Uterus (tissue), 4 donors: ENCODE data around the gene TYW5. TPM values are rescaled to one million over a fixed set of nuclear protein-coding genes. Genes with fewer than 3 reads are reported as not detected.

Experiments
- DNase-seq, 2 donors: peaks; one replicate each; pipeline ENCODE4 v3.0.0-alpha.2; 2019 to 2020
- H3K27ac ChIP-seq, 2 donors: fragments of 200-600 bp; sonication (generic); 1 replicate in 1 of 2; 2 replicates in 1 of 2; pipeline ENCODE4 v1.5.1; 2016 to 2018
- H3K27me3 ChIP-seq, 2 donors: fragments of 200-600 bp; sonication (generic); one replicate each; pipeline ENCODE4 v1.5.1; 2018 to 2019; ENCODE audit warnings: control low read depth in 1 of 2
- H3K36me3 ChIP-seq, 2 donors: fragments of 200-600 bp; sonication (generic); one replicate each; pipeline ENCODE4 v1.5.1; 2019; ENCODE audit warnings: control low read depth in 1 of 2
- H3K4me1 ChIP-seq, 2 donors: fragments of 200-600 bp; sonication (generic); one replicate each; pipeline ENCODE4 v1.5.1; 2018 to 2019; ENCODE audit warnings: control low read depth in 1 of 2
- H3K4me3 ChIP-seq, 2 donors: fragments of 200-600 bp; sonication (generic); 1 replicate in 1 of 2; 2 replicates in 1 of 2; pipeline ENCODE4 v1.5.1; 2018 to 2019; ENCODE audit warnings: mild to moderate bottlenecking in 1 of 2
- H3K9me3 ChIP-seq, 2 donors: fragments of 200-600 bp; sonication (generic); one replicate each; pipeline ENCODE4 v1.5.1; 2019; ENCODE audit warnings: control low read depth in 1 of 2
- POLR2A ChIP-seq, 2 donors: fragments of 450-650 bp; IDR thresholded peaks; one replicate each; pipeline ENCODE4 v1.6.1; 2016; ENCODE audit warnings: antibody characterized with exemption in 2 of 2, mild to moderate bottlenecking in 1 of 2, moderate library complexity in 1 of 2
- intact Hi-C: fragments of 100-400 bp; cut with DNase I; formaldehyde crosslinking; loops from one replicate; pipeline ENCODE4 v1.15.1; 2023; ENCODE audit warnings: low total_unique reads
- total RNA-seq, 4 donors: library from RNA; depleted of rRNA in 3 of 4; stranded (reverse); fragments of >200 nt in 3 of 4; gene quantifications; one replicate each; pipeline versions ENCODE4 v1.1.0 to v1.2.4, GENCODE V29; 2014 to 2023
- TF ChIP-seq, protein P1 (sequence below), 4 experiments: fragments of 200-600 bp in 2 of 4; fragments of 450-650 bp in 2 of 4; sonication (generic) in 2 of 4; IDR thresholded peaks; one replicate each; pipeline ENCODE4 v1.5.1; 2016 to 2019; ENCODE audit warnings: antibody characterized with exemption in 4 of 4, mild to moderate bottlenecking in 2 of 4, moderate library complexity in 1 of 4
- donor health status: DM: yes; HTN: yes; CAD: no.

Gene TYW5
- total RNA-seq, 4 donors from 2014 or later, result 2.8 to 18.5 (median 7.8) TPM

DNA sequence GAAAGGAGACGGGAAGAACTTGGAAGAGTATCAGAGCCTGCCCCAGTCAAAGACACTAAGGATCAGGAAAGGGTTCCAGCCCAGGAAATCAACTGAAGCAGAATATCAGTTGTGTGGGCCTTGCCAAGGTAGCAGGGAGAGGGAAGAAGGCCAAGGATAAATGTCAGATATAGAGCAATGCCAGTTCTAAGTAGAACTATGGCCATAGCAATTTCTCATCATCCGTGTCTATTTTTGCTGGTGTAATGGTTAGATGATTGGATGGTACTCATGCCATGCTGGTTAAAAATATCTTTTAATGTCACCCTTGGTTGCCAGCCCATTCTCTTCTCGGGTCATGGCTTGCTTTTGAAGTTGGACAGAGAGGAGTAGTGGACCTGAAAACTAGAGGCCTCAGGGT, 42.0 kb upstream of the TYW5 start:
- intact Hi-C loops, result no loop called here
- H3K4me3 ChIP-seq, result no peak overlapping the region
- DNase-seq, result no peak

DNA sequence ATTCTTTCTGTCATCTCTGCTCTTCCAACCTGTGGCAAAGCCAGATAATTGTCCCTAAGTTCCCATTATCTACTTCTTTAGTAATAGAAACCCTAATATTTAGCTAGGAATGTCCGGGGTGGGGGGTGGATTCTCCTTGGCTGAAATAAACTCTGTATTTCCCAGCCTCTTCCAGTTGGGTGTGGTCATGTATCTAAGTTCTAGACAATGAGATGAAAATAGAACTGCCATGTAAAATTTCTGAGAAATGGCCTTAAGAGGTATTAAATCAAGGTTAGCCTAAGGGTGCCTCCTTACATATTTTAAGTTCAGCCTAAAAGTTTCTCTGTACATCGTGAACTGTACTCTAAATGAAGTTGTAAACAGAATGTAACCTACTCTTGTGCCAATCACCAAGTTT, 39.6 kb upstream of the TYW5 start:
- Histone ChIP-seq H3K27me3 (no peaks in the 10 kb centered on the region), H3K4me1 (no peaks in the 10 kb centered on the region), H3K27ac (no peak overlapping the region), H3K36me3 (no peaks in the 10 kb centered on the region), H3K4me3 (no peak overlapping the region), H3K9me3 (no peaks in the 10 kb centered on the region)
- no peak for TF ChIP-seq POLR2A (IDR thresholded peaks at IDR 0.05)
- TF ChIP-seq, protein P1, sequence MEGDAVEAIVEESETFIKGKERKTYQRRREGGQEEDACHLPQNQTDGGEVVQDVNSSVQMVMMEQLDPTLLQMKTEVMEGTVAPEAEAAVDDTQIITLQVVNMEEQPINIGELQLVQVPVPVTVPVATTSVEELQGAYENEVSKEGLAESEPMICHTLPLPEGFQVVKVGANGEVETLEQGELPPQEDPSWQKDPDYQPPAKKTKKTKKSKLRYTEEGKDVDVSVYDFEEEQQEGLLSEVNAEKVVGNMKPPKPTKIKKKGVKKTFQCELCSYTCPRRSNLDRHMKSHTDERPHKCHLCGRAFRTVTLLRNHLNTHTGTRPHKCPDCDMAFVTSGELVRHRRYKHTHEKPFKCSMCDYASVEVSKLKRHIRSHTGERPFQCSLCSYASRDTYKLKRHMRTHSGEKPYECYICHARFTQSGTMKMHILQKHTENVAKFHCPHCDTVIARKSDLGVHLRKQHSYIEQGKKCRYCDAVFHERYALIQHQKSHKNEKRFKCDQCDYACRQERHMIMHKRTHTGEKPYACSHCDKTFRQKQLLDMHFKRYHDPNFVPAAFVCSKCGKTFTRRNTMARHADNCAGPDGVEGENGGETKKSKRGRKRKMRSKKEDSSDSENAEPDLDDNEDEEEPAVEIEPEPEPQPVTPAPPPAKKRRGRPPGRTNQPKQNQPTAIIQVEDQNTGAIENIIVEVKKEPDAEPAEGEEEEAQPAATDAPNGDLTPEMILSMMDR (IDR thresholded peaks at IDR 0.05), result no peak
- intact Hi-C loops, result no loop called here
- no peak for DNase-seq

More for the DNA sequence above, 42.0 kb upstream of the TYW5 start:
- TF ChIP-seq POLR2A (IDR thresholded peaks at IDR 0.05), result no peak
- Histone ChIP-seq H3K4me1 (no peaks in the 10 kb centered on the region), H3K27ac (no peak overlapping the region), H3K9me3 (no peaks in the 10 kb centered on the region), H3K36me3 (no peaks in the 10 kb centered on the region), H3K27me3 (no peaks in the 10 kb centered on the region)

DNA sequence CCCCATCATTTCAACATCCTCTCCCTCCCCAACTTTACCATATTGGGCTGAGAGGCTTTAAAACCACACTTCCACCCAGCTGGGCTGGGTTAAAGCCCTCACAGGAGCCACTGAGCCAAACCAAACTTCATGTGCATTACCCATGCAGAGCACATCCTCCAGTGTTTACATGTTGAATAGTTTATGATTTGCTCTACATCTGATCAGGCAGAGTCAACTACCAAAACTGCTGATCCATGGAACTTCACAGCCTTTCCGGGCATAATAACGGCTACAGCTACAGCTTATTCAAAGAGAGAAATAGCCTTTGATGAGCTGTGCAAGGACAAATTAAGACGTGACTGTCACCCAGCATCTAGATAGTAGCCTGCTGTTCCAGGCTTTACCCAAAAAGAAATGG, 39.1 kb upstream of the TYW5 start:
- no peak for TF ChIP-seq POLR2A (IDR thresholded peaks at IDR 0.05)
- TF ChIP-seq, protein P1 (IDR thresholded peaks at IDR 0.05), result no peak

DNA sequence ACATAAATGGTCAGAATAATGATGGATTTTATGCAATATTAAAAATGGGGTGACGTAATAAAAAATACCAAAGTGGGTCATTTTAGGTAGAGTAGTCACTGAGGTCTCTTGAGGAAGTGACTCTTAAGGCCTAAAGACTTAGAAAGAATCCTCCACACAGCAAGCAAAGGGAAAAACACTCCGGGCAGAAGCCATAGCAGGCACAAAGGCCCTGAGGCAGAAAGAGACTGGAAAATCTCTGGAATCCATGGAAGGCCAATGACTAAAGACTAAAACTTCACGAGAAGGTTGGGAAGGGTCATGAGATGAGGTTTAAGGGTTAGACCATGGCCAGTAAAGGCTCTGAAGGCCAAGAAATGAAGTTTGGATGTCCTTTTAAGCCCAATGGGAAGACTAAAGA, 37.0 kb upstream of the TYW5 start:
- Histone ChIP-seq H3K9me3 (no peaks in the 10 kb centered on the region), H3K27me3 (no peaks in the 10 kb centered on the region), H3K27ac (no peak overlapping the region), H3K36me3 (no peaks in the 10 kb centered on the region), H3K4me1 (no peaks in the 10 kb centered on the region), H3K4me3 (no peak overlapping the region)
- no peak for DNase-seq
- TF ChIP-seq POLR2A (IDR thresholded peaks at IDR 0.05), result no peak
- TF ChIP-seq, protein P1 (IDR thresholded peaks at IDR 0.05), result no peak
- intact Hi-C loops, result no loop called here

More for the DNA sequence above, 39.1 kb upstream of the TYW5 start:
- no peaks in the 10 kb centered on the region for H3K36me3 ChIP-seq
- H3K4me3 ChIP-seq, result no peak overlapping the region
- no peaks in the 10 kb centered on the region for H3K9me3 ChIP-seq
- H3K27me3 ChIP-seq, result no peaks in the 10 kb centered on the region
- no peaks in the 10 kb centered on the region for H3K4me1 ChIP-seq
- no peak overlapping the region for H3K27ac ChIP-seq
- intact Hi-C loops, result no loop called here
- no peak for DNase-seq

DNA sequence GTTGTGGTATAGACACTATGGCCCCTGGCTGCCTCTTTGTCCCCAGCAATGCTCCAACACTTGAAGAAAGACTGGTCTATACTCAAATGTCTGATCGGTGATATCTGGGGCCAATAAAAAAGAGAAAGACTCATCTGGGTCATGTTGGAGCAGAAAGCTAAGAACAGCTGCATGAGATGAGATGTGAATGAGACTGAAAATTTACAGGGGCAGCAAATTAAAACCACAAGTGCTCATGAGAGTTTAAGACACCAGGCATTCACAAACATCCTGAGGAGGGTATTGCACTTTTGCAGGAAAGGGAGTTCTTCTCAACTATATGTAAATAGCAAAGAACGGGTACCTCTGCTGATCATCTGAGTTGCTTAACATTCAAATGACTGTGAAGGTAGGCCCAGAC, 36.4 kb upstream of the TYW5 start:
- TF ChIP-seq POLR2A (IDR thresholded peaks at IDR 0.05), result no peak
- TF ChIP-seq, protein P1 (IDR thresholded peaks at IDR 0.05), result no peak
- H3K4me1 ChIP-seq, result no peaks in the 10 kb centered on the region
- no peaks in the 10 kb centered on the region for H3K27me3 ChIP-seq
- H3K9me3 ChIP-seq, result no peaks in the 10 kb centered on the region
- no peak overlapping the region for H3K4me3 ChIP-seq
- DNase-seq, result no peak
- intact Hi-C loops, result no loop called here
- H3K36me3 ChIP-seq, result no peaks in the 10 kb centered on the region
- no peak overlapping the region for H3K27ac ChIP-seq

DNA sequence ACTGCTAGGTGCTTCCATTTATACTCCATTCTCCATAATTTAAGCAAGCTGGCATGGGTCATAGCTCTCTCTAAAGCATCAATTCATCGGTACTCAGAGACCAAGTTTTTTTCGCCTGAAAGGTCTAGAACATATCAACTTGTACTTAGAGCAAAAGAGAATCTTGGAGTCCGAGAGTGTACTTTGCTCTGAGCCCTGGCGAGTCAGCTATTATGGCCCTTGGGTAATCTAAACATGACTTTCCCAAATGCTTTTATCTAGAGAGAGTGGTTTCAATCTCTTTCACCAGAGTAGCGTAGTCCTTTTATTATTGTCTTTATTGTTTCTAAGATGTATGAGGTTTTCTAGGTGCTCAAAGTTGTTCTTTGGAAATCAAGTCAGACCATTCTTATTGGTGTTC, 34.5 kb upstream of the TYW5 start:
- H3K9me3 ChIP-seq, result no peaks in the 10 kb centered on the region
- no peak for DNase-seq
- H3K36me3 ChIP-seq, result no peaks in the 10 kb centered on the region
- H3K27ac ChIP-seq, result no peak overlapping the region
- intact Hi-C loops, result no loop called here
- no peaks in the 10 kb centered on the region for H3K27me3 ChIP-seq
- H3K4me3 ChIP-seq, result no peak overlapping the region
- H3K4me1 ChIP-seq, result no peaks in the 10 kb centered on the region
- TF ChIP-seq POLR2A (IDR thresholded peaks at IDR 0.05), result no peak
- TF ChIP-seq, protein P1 (IDR thresholded peaks at IDR 0.05), result no peak
